ENCODE measurements around the gene PHF24. TPM values are rescaled to one million over a fixed set of nuclear protein-coding genes. Genes with fewer than 3 reads are reported as not detected.
"Not testable (repeated sequence)": the region's sequence is repeated elsewhere in the genome, so short reads cannot be mapped to it uniquely, and the experiment has no call there.

Gene PHF24
- total RNA-seq, result not detected

- no peak within 1 kb of the TSS for H3K4me3 Mint-ChIP-seq
- peaks cover 10% of the 10 kb centered on the region for H3K4me1 Mint-ChIP-seq
- no peaks in the 10 kb centered on the region for H3K9me3 Mint-ChIP-seq (ENCODE audit: low read depth)
- H3K36me3 Mint-ChIP-seq, result no peaks in the 10 kb centered on the region
- CTCF ChIA-PET, result no interaction called here
- peaks cover 79% of the 10 kb centered on the region for H3K27me3 Mint-ChIP-seq
- H3K27ac Mint-ChIP-seq, result no peak within 1 kb of the TSS
- ATAC-seq (peak; percentile 68), DNase-seq (no peak)
These were observed at the start of gene PHF24 for GRCh38 chr9:34957492-34958410. PHF24 (plus strand) TSS chr9:34958285; CDS start chr9:34971299, 13,014 bp downstream.

- Mint-ChIP-seq H3K4me1 (no peaks in the 10 kb centered on the region), H3K36me3 (peaks cover 2% of the 10 kb centered on the region), H3K27me3 (peaks cover 34% of the 10 kb centered on the region), H3K27ac (no peak overlapping the region), H3K4me3 (no peak overlapping the region), H3K9me3 (ENCODE audit: low read depth) (peaks cover 7% of the 10 kb centered on the region)
- DNase-seq (no peak), ATAC-seq (no peak)
- CTCF ChIA-PET, result no interaction called here
These were observed 31.0 kb upstream of the PHF24 start for GRCh38 chr9:34927061-34927460.

GRCh38 chr9:34928921-34929320 is 29.2 kb upstream of the PHF24 start:
- ATAC-seq (no peak), DNase-seq (no peak)
- H3K36me3 Mint-ChIP-seq, result peaks cover 2% of the 10 kb centered on the region
- peaks cover 29% of the 10 kb centered on the region for H3K27me3 Mint-ChIP-seq
- CTCF ChIA-PET, result interaction anchor here (0.9 to 2.2 kb wide), 2 partner anchors 23 to 30 kb away, joined by 3 to 11 read pairs; no protein-coding TSS in a partner anchor
- H3K4me3 Mint-ChIP-seq, result no peak overlapping the region
- H3K9me3 Mint-ChIP-seq (ENCODE audit: low read depth), result peaks cover 7% of the 10 kb centered on the region
- H3K27ac Mint-ChIP-seq, result no peak overlapping the region
- no peaks in the 10 kb centered on the region for H3K4me1 Mint-ChIP-seq

GRCh38 chr9:34929506-34930102 is 28.5 kb upstream of the PHF24 start:
- CTCF ChIA-PET, result interaction anchor here (0.9 to 2.2 kb wide), 2 partner anchors 22 to 30 kb away, joined by 3 to 11 read pairs; no protein-coding TSS in a partner anchor
- H3K36me3 Mint-ChIP-seq, result peaks cover 2% of the 10 kb centered on the region
- ATAC-seq, result peak; percentile 57
- no peak for DNase-seq
- H3K4me3 Mint-ChIP-seq, result no peak overlapping the region
- no peaks in the 10 kb centered on the region for H3K4me1 Mint-ChIP-seq
- no peak overlapping the region for H3K27ac Mint-ChIP-seq
- H3K27me3 Mint-ChIP-seq, result peaks cover 25% of the 10 kb centered on the region
- H3K9me3 Mint-ChIP-seq (ENCODE audit: low read depth), result peaks cover 7% of the 10 kb centered on the region

GRCh38 chr9:34939989-34940388 is 18.1 kb upstream of the PHF24 start:
- H3K9me3 Mint-ChIP-seq (ENCODE audit: low read depth); H3K27ac Mint-ChIP-seq; CTCF ChIA-PET; H3K4me3 Mint-ChIP-seq; DNase-seq; ATAC-seq; H3K36me3 Mint-ChIP-seq; H3K4me1 Mint-ChIP-seq: not testable (repeated sequence)
- peaks cover 11% of the 10 kb centered on the region for H3K27me3 Mint-ChIP-seq

- peaks cover 37% of the 10 kb centered on the region for H3K27me3 Mint-ChIP-seq
These were observed 9.6 kb upstream of the PHF24 start for GRCh38 chr9:34948451-34948850.

GRCh38 chr9:34954225-34954624 is 3.9 kb upstream of the PHF24 start:
- H3K9me3 Mint-ChIP-seq (ENCODE audit: low read depth), result no peaks in the 10 kb centered on the region
- peaks cover 70% of the 10 kb centered on the region for H3K27me3 Mint-ChIP-seq
- ATAC-seq (no peak), DNase-seq (no peak)
- peaks cover 3% of the 10 kb centered on the region for H3K4me1 Mint-ChIP-seq
- no peaks in the 10 kb centered on the region for H3K36me3 Mint-ChIP-seq
- CTCF ChIA-PET, result no interaction called here
- H3K27ac Mint-ChIP-seq, result no peak overlapping the region
- H3K4me3 Mint-ChIP-seq, result no peak overlapping the region

More at GRCh38 chr9:34948451-34948850, 9.6 kb upstream of the PHF24 start:
- ATAC-seq (no peak), DNase-seq (no peak)
- Mint-ChIP-seq H3K9me3 (ENCODE audit: low read depth) (no peaks in the 10 kb centered on the region), H3K4me3 (no peak overlapping the region), H3K36me3 (no peaks in the 10 kb centered on the region), H3K27ac (no peak overlapping the region), H3K4me1 (no peaks in the 10 kb centered on the region)
- CTCF ChIA-PET, result interaction anchor here (0.7 kb wide), 1 partner anchor 934 kb away, joined by 3 read pairs; no protein-coding TSS in a partner anchor

GRCh38 chr9:34956066-34956465 is 2.0 kb upstream of the PHF24 start:
- H3K36me3 Mint-ChIP-seq; H3K27ac Mint-ChIP-seq; H3K4me3 Mint-ChIP-seq; H3K4me1 Mint-ChIP-seq; CTCF ChIA-PET; ATAC-seq; H3K9me3 Mint-ChIP-seq (ENCODE audit: low read depth); DNase-seq: not testable (repeated sequence)
- peaks cover 80% of the 10 kb centered on the region for H3K27me3 Mint-ChIP-seq

- no peak overlapping the region for H3K27ac Mint-ChIP-seq
- ATAC-seq (no peak), DNase-seq (no peak)
- H3K4me3 Mint-ChIP-seq, result no peak overlapping the region
- peaks cover 4% of the 10 kb centered on the region for H3K4me1 Mint-ChIP-seq
- CTCF ChIA-PET, result no interaction called here
- no peaks in the 10 kb centered on the region for H3K36me3 Mint-ChIP-seq
- H3K9me3 Mint-ChIP-seq (ENCODE audit: low read depth), result no peaks in the 10 kb centered on the region
- H3K27me3 Mint-ChIP-seq, result peaks cover 80% of the 10 kb centered on the region
These were observed 1.4 kb upstream of the PHF24 start for GRCh38 chr9:34956648-34957047.

- H3K27ac Mint-ChIP-seq, result no peak overlapping the region
- H3K36me3 Mint-ChIP-seq, result no peaks in the 10 kb centered on the region
- CTCF ChIA-PET, result no interaction called here
- H3K9me3 Mint-ChIP-seq (ENCODE audit: low read depth), result no peaks in the 10 kb centered on the region
- H3K4me3 Mint-ChIP-seq, result no peak overlapping the region
- H3K4me1 Mint-ChIP-seq, result peaks cover 10% of the 10 kb centered on the region
- ATAC-seq (peak; percentile 21), DNase-seq (no peak)
- H3K27me3 Mint-ChIP-seq, result peaks cover 87% of the 10 kb centered on the region
These were observed 412 bp downstream of the PHF24 start for GRCh38 chr9:34958411-34958982.

- Mint-ChIP-seq H3K27me3 (peaks cover 87% of the 10 kb centered on the region), H3K27ac (no peak overlapping the region), H3K36me3 (no peaks in the 10 kb centered on the region), H3K4me1 (peaks cover 10% of the 10 kb centered on the region), H3K4me3 (no peak overlapping the region), H3K9me3 (ENCODE audit: low read depth) (no peaks in the 10 kb centered on the region)
- CTCF ChIA-PET, result no interaction called here
- ATAC-seq (no peak), DNase-seq (no peak)
These were observed 1.4 kb downstream of the PHF24 start for GRCh38 chr9:34959461-34959860.

GRCh38 chr9:34961574-34962490 is 3.7 kb downstream of the PHF24 start:
- Mint-ChIP-seq H3K36me3 (no peaks in the 10 kb centered on the region), H3K4me3 (no peak overlapping the region), H3K27ac (no peak overlapping the region), H3K4me1 (peaks cover 10% of the 10 kb centered on the region), H3K9me3 (ENCODE audit: low read depth) (no peaks in the 10 kb centered on the region), H3K27me3 (peaks cover 85% of the 10 kb centered on the region)
- DNase-seq (no peak), ATAC-seq (no peak)
- CTCF ChIA-PET, result interaction anchor here (1.0 to 2.3 kb wide), 2 partner anchors 23 to 62 kb away, joined by 3 to 7 read pairs; no protein-coding TSS in a partner anchor

- peaks cover 7% of the 10 kb centered on the region for H3K4me1 Mint-ChIP-seq
- CTCF ChIA-PET, result interaction anchor here (1.0 to 2.3 kb wide), 2 partner anchors 22 to 63 kb away, joined by 3 to 7 read pairs; no protein-coding TSS in a partner anchor
- ATAC-seq, result no peak
- H3K36me3 Mint-ChIP-seq, result no peaks in the 10 kb centered on the region
- no peak overlapping the region for H3K27ac Mint-ChIP-seq
- peaks cover 83% of the 10 kb centered on the region for H3K27me3 Mint-ChIP-seq
- DNase-seq, result no peak
- no peak overlapping the region for H3K4me3 Mint-ChIP-seq
- H3K9me3 Mint-ChIP-seq (ENCODE audit: low read depth), result no peaks in the 10 kb centered on the region
These were observed 4.5 kb downstream of the PHF24 start for GRCh38 chr9:34962546-34962945.
